GM23338 (cell line): Measurements from ENCODE around the gene QKI. TPM values are rescaled to one million over a fixed set of nuclear protein-coding genes. Genes with fewer than 3 reads are reported as not detected.

Source experiments
- ATAC-seq: fragments of 200-7000 bp; cut with Tn5 transposase; 3 replicates; pipeline ENCODE4 v1.9.1; 2020
- DNase-seq: peaks from one replicate; pipeline ENCODE4 v3.0.0-alpha.2; 2015; ENCODE audit warnings: low spot score
- H2AFZ ChIP-seq: fragments of 200-600 bp; sonication (generic); 2 replicates; pipeline ENCODE4 v1.8.0; 2016; ENCODE audit warnings: antibody characterized with exemption, mild to moderate bottlenecking, moderate library complexity
- H3F3A ChIP-seq: fragments of 200-600 bp; sonication (generic); replicated peaks from 2 replicates; pipeline ENCODE4 v1.8.0; 2017; ENCODE audit warnings: antibody characterized with exemption, mixed run types, low read depth
- H3K27ac ChIP-seq: fragments of 200-600 bp; sonication (generic); 2 replicates; pipeline ENCODE4 v1.6.1; 2016; ENCODE audit warnings: low read depth
- H3K27me3 ChIP-seq: fragments of 200-600 bp; sonication (generic); 2 replicates; pipeline ENCODE4 v1.8.0; 2016; ENCODE audit warnings: mild to moderate bottlenecking, mixed run types, moderate library complexity; ENCODE audit not compliant: insufficient read depth
- H3K36me3 ChIP-seq: fragments of 200-600 bp; sonication (generic); 2 replicates; pipeline ENCODE4 v1.8.0; 2016; ENCODE audit warnings: mild to moderate bottlenecking; ENCODE audit not compliant: insufficient read depth
- H3K4me1 ChIP-seq: fragments of 200-600 bp; sonication (generic); 2 replicates; pipeline ENCODE4 v1.8.0; 2016; ENCODE audit warnings: mild to moderate bottlenecking, moderate library complexity; ENCODE audit not compliant: insufficient read depth
- H3K4me2 ChIP-seq: fragments of 200-600 bp; sonication (generic); 2 replicates; pipeline ENCODE4 v1.7.1; 2017; ENCODE audit warnings: mixed run types
- H3K4me3 ChIP-seq: fragments of 200-600 bp; sonication (generic); 2 replicates; pipeline ENCODE4 v1.6.1; 2016; ENCODE audit warnings: mixed run types
- H3K79me2 ChIP-seq: fragments of 200-600 bp; sonication (generic); replicated peaks from 2 replicates; pipeline ENCODE4 v1.8.0; 2017; ENCODE audit warnings: mild to moderate bottlenecking; ENCODE audit not compliant: insufficient read depth
- H3K9me2 ChIP-seq: fragments of 200-600 bp; sonication (generic); 2 replicates; pipeline ENCODE4 v1.8.0; 2017; ENCODE audit not compliant: insufficient read depth
- H4K20me1 ChIP-seq: fragments of 200-600 bp; sonication (generic); replicated peaks from 2 replicates; pipeline ENCODE4 v1.8.0; 2017; ENCODE audit warnings: mild to moderate bottlenecking; ENCODE audit not compliant: insufficient read depth
- H3K27ac Mint-ChIP-seq: 2 replicates; pipeline ENCODE4 v1.8.0; 2020; ENCODE audit warnings: inconsistent platforms, mild to moderate bottlenecking, moderate library complexity, mixed read lengths
- H3K27me3 Mint-ChIP-seq: 3 replicates; pipeline ENCODE4 v1.8.0; 2022; ENCODE audit warnings: low read depth, mild to moderate bottlenecking, moderate library complexity, mixed read lengths, inconsistent platforms; ENCODE audit not compliant: insufficient read depth, poor library complexity
- H3K36me3 Mint-ChIP-seq: 3 replicates; pipeline ENCODE4 v1.8.0; 2021; ENCODE audit warnings: low read depth, mild to moderate bottlenecking, inconsistent platforms, moderate library complexity, mixed read lengths
- H3K4me1 Mint-ChIP-seq: 3 replicates; pipeline ENCODE4 v1.8.0; 2020; ENCODE audit warnings: mild to moderate bottlenecking, inconsistent platforms, mixed read lengths
- H3K4me3 Mint-ChIP-seq: 3 replicates; pipeline ENCODE4 v1.8.0; 2021; ENCODE audit warnings: moderate library complexity, mild to moderate bottlenecking, inconsistent platforms, mixed read lengths
- H3K9me3 Mint-ChIP-seq: 3 replicates; pipeline ENCODE4 v1.8.0; 2020; ENCODE audit warnings: moderate library complexity, mild to moderate bottlenecking, inconsistent platforms, mixed read lengths
- CTCF ChIP-seq, 2 experiments: fragments of 200-600 bp in 1 of 2; sonication (generic) in 1 of 2; conservative IDR thresholded peaks; 2 replicates each; pipeline versions ENCODE4 v1.5.1 to v1.6.1; 2016 to 2017; ENCODE audit warnings: antibody characterized with exemption in 2 of 2, low read depth in 2 of 2, mild to moderate bottlenecking in 2 of 2, moderate library complexity in 1 of 2
- ETS1 ChIP-seq: IDR thresholded peaks from 2 replicates; pipeline ENCODE4 v1.6.1; 2016; ENCODE audit warnings: antibody characterized with exemption
- EZH2 ChIP-seq: fragments of 200-600 bp; sonication (generic); IDR thresholded peaks from one replicate; pipeline ENCODE4 v1.8.0; 2017; ENCODE audit warnings: antibody characterized with exemption, mild to moderate bottlenecking, low read depth; ENCODE audit not compliant: unreplicated experiment
- EZH2phosphoT487 ChIP-seq: fragments of 200-600 bp; sonication (generic); IDR thresholded peaks from one replicate; pipeline ENCODE4 v1.8.1; 2018; ENCODE audit warnings: antibody characterized with exemption; ENCODE audit not compliant: unreplicated experiment
- JUNB ChIP-seq: IDR thresholded peaks from one replicate; pipeline ENCODE4 v1.6.1; 2016; ENCODE audit warnings: antibody characterized with exemption; ENCODE audit not compliant: unreplicated experiment
- NANOG ChIP-seq: IDR thresholded peaks from 2 replicates; pipeline ENCODE4 v1.6.1; 2016; ENCODE audit warnings: antibody characterized with exemption, borderline replicate concordance
- POLR2AphosphoS5 ChIP-seq: IDR thresholded peaks from 2 replicates; pipeline ENCODE4 v1.6.1; 2016; ENCODE audit warnings: antibody characterized with exemption, low read depth
- REST ChIP-seq: IDR thresholded peaks from one replicate; pipeline ENCODE4 v1.6.1; 2018; ENCODE audit warnings: antibody characterized with exemption; ENCODE audit not compliant: unreplicated experiment
- STAT1 ChIP-seq: IDR thresholded peaks from one replicate; pipeline ENCODE4 v1.6.1; 2016; ENCODE audit warnings: antibody characterized with exemption; ENCODE audit not compliant: unreplicated experiment
- ZNF462 ChIP-seq: fragments of 250-450 bp; sonication (Bioruptor Pico); IDR thresholded peaks from 2 replicates; pipeline ENCODE4 v1.5.0; 2020; ENCODE audit warnings: mild to moderate bottlenecking, moderate library complexity
- polyA plus RNA-seq: library from polyadenylated mRNA; unstranded; fragments of >200 nt; fragmentation: Nextera tagmentation; extraction: Ambion mirVana; gene quantifications from 2 replicates; pipeline ENCODE4 v1.2.1, GENCODE V29; 2016
- total RNA-seq: library from RNA; depleted of rRNA; stranded (reverse); fragments of >200 nt; shearing (Covaris generic); gene quantifications from 2 replicates; pipeline ENCODE4 v1.2.3, GENCODE V29; 2014

QKI gene
- total and polyA plus RNA-seq, 2 experiments from 2014 or later: 60.8 to 159 TPM

- Histone ChIP-seq H3K4me2 (no peak overlapping the region), H2AFZ (no peak overlapping the region), H3K79me2 (no peaks in the 10 kb centered on the region), H3K4me3 (no peak overlapping the region), H3F3A (no peaks in the 10 kb centered on the region), H4K20me1 (no peaks in the 10 kb centered on the region), H3K4me1 (no peaks in the 10 kb centered on the region), H3K27ac (no peak overlapping the region), H3K9me2 (0 out of 2 replicates have a peak, but pooled peaks cover 4% of the 10 kb centered on the region), H3K27me3 (no peaks in the 10 kb centered on the region), H3K36me3 (no peaks in the 10 kb centered on the region)
- Mint-ChIP-seq H3K27me3 (peaks cover 2% of the 10 kb centered on the region), H3K4me1 (no peaks in the 10 kb centered on the region), H3K36me3 (no peaks in the 10 kb centered on the region), H3K4me3 (no peak overlapping the region), H3K27ac (no peak overlapping the region), H3K9me3 (no peaks in the 10 kb centered on the region; the same call in 2 of the 3 replicates)
- DNase-seq (no peak), ATAC-seq (no peak)
- TF ChIP-seq EZH2phosphoT487 (no peak), JUNB (no peak), REST (no peak), ETS1 (no peak), CTCF (conservative IDR thresholded peaks at IDR 0.05; ENCODE audit: low read depth in 2 of 2) (no peak), POLR2AphosphoS5 (no peak), EZH2 (no peak), NANOG (no peak), STAT1 (no peak), ZNF462 (no peak)
These were observed 185.8 kb downstream of the QKI start for GRCh38 chr6:163600331-163600730.
